ENCODE measurements around the gene TESK1. TPM values are rescaled to one million over a fixed set of nuclear protein-coding genes. Genes with fewer than 3 reads are reported as not detected.

The TESK1 gene
- total RNA-seq, 1 experiment from 2014 or later: 20.4 TPM

DNA sequence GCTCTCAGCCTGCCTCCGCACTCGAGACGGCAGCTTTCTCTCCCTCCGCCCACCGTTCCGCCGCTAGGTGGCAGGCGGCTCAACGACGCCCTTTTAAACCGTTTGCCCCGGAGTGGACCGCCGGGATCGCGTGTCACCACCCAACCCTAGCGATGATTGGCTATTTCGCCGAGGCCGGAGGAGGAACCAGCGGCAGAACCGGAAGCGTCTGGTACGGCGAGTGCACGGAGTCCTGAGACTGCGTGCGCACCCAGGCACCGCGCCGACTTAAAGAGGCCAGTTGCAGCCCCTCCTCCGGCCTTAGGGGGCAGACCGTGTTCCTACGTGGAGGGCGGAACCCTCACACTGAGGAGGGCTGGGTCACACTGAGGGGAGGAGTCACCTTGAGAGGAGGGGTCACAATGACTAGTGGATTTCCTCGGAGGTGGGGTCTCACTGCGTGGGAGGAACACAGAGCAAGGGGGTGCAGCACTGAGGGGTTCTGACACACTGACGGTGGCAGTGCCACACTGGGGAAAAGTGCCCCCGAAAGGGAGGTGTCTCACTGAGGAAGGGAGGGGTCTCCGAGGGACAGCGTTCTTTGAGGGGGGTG is 980 bp upstream of the TESK1 start (continued):
- TF ChIP-seq MAX (CRISPR knock-in tag; IDR thresholded peaks at IDR 0.05): peak; percentile 92
- TF ChIP-seq, protein P1, sequence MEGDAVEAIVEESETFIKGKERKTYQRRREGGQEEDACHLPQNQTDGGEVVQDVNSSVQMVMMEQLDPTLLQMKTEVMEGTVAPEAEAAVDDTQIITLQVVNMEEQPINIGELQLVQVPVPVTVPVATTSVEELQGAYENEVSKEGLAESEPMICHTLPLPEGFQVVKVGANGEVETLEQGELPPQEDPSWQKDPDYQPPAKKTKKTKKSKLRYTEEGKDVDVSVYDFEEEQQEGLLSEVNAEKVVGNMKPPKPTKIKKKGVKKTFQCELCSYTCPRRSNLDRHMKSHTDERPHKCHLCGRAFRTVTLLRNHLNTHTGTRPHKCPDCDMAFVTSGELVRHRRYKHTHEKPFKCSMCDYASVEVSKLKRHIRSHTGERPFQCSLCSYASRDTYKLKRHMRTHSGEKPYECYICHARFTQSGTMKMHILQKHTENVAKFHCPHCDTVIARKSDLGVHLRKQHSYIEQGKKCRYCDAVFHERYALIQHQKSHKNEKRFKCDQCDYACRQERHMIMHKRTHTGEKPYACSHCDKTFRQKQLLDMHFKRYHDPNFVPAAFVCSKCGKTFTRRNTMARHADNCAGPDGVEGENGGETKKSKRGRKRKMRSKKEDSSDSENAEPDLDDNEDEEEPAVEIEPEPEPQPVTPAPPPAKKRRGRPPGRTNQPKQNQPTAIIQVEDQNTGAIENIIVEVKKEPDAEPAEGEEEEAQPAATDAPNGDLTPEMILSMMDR (IDR thresholded peaks at IDR 0.05): peak; percentile 83
- TF ChIP-seq PRRX2 (CRISPR knock-in tag; IDR thresholded peaks at IDR 0.05): no peak
- TF ChIP-seq, protein P2, sequence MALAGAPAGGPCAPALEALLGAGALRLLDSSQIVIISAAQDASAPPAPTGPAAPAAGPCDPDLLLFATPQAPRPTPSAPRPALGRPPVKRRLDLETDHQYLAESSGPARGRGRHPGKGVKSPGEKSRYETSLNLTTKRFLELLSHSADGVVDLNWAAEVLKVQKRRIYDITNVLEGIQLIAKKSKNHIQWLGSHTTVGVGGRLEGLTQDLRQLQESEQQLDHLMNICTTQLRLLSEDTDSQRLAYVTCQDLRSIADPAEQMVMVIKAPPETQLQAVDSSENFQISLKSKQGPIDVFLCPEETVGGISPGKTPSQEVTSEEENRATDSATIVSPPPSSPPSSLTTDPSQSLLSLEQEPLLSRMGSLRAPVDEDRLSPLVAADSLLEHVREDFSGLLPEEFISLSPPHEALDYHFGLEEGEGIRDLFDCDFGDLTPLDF (CRISPR knock-in tag; IDR thresholded peaks at IDR 0.05): no peak
- TF ChIP-seq STAT6 (CRISPR knock-in tag; conservative IDR thresholded peaks at IDR 0.05; ENCODE audit: low read depth): no peak
- TF ChIP-seq, protein P3, sequence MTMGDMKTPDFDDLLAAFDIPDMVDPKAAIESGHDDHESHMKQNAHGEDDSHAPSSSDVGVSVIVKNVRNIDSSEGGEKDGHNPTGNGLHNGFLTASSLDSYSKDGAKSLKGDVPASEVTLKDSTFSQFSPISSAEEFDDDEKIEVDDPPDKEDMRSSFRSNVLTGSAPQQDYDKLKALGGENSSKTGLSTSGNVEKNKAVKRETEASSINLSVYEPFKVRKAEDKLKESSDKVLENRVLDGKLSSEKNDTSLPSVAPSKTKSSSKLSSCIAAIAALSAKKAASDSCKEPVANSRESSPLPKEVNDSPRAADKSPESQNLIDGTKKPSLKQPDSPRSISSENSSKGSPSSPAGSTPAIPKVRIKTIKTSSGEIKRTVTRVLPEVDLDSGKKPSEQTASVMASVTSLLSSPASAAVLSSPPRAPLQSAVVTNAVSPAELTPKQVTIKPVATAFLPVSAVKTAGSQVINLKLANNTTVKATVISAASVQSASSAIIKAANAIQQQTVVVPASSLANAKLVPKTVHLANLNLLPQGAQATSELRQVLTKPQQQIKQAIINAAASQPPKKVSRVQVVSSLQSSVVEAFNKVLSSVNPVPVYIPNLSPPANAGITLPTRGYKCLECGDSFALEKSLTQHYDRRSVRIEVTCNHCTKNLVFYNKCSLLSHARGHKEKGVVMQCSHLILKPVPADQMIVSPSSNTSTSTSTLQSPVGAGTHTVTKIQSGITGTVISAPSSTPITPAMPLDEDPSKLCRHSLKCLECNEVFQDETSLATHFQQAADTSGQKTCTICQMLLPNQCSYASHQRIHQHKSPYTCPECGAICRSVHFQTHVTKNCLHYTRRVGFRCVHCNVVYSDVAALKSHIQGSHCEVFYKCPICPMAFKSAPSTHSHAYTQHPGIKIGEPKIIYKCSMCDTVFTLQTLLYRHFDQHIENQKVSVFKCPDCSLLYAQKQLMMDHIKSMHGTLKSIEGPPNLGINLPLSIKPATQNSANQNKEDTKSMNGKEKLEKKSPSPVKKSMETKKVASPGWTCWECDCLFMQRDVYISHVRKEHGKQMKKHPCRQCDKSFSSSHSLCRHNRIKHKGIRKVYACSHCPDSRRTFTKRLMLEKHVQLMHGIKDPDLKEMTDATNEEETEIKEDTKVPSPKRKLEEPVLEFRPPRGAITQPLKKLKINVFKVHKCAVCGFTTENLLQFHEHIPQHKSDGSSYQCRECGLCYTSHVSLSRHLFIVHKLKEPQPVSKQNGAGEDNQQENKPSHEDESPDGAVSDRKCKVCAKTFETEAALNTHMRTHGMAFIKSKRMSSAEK (CRISPR knock-in tag; IDR thresholded peaks at IDR 0.05; ENCODE audit: borderline replicate concordance): no peak
- no peak for TF ChIP-seq ZNF263 (CRISPR knock-in tag; IDR thresholded peaks at IDR 0.05; ENCODE audit: low read depth)
- peak; percentile 72 for TF ChIP-seq SP1 (CRISPR knock-in tag; conservative IDR thresholded peaks at IDR 0.05)
- TF ChIP-seq ZNF396 (CRISPR knock-in tag; IDR thresholded peaks at IDR 0.05; ENCODE audit: borderline replicate concordance): no peak
- no peak for TF ChIP-seq MXD4 (CRISPR knock-in tag; IDR thresholded peaks at IDR 0.05; ENCODE audit: borderline replicate concordance)
- TF ChIP-seq MYBL2 (CRISPR knock-in tag; IDR thresholded peaks at IDR 0.05): peak; percentile 93
- TF ChIP-seq RORB (CRISPR knock-in tag; IDR thresholded peaks at IDR 0.05): no peak
- 0 out of 2 replicates have a peak, but pooled peaks have one; percentile 17 for TF ChIP-seq ZNF232 (CRISPR knock-in tag; IDR thresholded peaks at IDR 0.05)
- peak; percentile 69; the same call in 1 of the 2 replicates for TF ChIP-seq ETV6 (CRISPR knock-in tag; IDR thresholded peaks at IDR 0.05)
- peak; percentile 54 for TF ChIP-seq NFYB (CRISPR knock-in tag; conservative IDR thresholded peaks at IDR 0.05; ENCODE audit: low read depth)
- no peak for TF ChIP-seq GRHL2 (CRISPR knock-in tag; IDR thresholded peaks at IDR 0.05; ENCODE audit: insufficient replicate concordance, severe bottlenecking)
- TF ChIP-seq FOXJ3 (CRISPR knock-in tag; IDR thresholded peaks at IDR 0.05; ENCODE audit: borderline replicate concordance): no peak
- TF ChIP-seq NR2C2 (CRISPR knock-in tag; IDR thresholded peaks at IDR 0.05): no peak
